Astrocyte of the spinal cord (primary cell): ENCODE results near the gene FAM241A.

Experiments used
- DNase-seq: peaks from one replicate; pipeline ENCODE4 v3.0.0; 2011; ENCODE audit warnings: low read depth, low spot score
- H3K4me3 ChIP-seq: 2 replicates; pipeline ENCODE4 v1.5.1; 2011; ENCODE audit warnings: low read depth, mild to moderate bottlenecking, low read length, moderate library complexity
- in situ Hi-C: cut with HindIII; loops from 2 replicates; pipeline ENCODE4 v1.10.0; 2017; ENCODE audit warnings: low sequenced_read_pairs
- TF ChIP-seq, protein P1 (sequence below): IDR thresholded peaks from 2 replicates; pipeline ENCODE4 v1.5.1; 2012; ENCODE audit warnings: low read depth, mild to moderate bottlenecking, low read length, inconsistent platforms

Gene FAM241A

DNA sequence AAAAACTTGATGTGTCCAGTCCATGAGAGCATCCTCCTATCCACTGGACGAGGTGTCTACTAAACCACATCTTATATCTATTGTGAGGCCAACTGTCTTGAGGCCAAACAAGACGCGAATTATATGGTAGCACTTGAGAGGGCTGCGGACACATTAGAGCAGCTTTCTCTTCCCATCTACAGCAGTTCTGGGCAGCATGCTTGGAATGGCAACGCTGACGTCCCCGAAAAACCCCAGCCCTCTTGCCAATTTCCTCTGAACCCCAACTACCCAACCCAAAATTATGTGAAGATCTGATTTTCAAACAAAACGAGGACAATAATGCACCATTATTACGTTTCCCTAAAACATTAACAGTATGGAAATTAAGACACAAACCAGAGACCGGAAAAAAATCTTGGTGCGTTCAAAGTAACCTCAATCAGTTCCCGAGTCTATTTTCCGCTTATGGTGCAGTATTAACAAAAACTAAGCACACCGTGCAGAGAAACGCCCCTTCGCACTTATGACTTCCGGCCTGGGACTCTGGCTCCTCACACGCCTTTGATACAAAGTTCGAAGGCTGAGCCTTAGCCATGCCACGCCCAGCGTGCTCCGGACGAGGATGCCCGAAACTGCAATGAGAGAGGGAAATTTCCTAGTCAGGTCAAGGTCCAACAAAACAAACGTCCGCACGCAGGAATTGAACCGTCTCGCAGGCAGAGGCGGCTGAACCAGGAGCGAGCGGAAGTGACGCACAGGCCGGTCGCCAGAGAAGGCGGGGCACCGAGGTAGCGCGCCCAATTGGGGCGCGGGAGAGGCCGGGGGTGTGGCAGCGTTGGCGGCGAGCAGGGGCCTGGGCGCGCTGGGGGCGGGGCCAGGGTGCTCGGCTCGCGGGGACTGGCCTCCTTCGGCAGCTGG is 85.9 kb downstream of the FAM241A start:
- in situ Hi-C loops: no loop called here
- TF ChIP-seq, protein P1, sequence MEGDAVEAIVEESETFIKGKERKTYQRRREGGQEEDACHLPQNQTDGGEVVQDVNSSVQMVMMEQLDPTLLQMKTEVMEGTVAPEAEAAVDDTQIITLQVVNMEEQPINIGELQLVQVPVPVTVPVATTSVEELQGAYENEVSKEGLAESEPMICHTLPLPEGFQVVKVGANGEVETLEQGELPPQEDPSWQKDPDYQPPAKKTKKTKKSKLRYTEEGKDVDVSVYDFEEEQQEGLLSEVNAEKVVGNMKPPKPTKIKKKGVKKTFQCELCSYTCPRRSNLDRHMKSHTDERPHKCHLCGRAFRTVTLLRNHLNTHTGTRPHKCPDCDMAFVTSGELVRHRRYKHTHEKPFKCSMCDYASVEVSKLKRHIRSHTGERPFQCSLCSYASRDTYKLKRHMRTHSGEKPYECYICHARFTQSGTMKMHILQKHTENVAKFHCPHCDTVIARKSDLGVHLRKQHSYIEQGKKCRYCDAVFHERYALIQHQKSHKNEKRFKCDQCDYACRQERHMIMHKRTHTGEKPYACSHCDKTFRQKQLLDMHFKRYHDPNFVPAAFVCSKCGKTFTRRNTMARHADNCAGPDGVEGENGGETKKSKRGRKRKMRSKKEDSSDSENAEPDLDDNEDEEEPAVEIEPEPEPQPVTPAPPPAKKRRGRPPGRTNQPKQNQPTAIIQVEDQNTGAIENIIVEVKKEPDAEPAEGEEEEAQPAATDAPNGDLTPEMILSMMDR: no peak
- H3K4me3 ChIP-seq: peak overlapping the region; percentile 93
- peak; percentile 98 for DNase-seq

DNA sequence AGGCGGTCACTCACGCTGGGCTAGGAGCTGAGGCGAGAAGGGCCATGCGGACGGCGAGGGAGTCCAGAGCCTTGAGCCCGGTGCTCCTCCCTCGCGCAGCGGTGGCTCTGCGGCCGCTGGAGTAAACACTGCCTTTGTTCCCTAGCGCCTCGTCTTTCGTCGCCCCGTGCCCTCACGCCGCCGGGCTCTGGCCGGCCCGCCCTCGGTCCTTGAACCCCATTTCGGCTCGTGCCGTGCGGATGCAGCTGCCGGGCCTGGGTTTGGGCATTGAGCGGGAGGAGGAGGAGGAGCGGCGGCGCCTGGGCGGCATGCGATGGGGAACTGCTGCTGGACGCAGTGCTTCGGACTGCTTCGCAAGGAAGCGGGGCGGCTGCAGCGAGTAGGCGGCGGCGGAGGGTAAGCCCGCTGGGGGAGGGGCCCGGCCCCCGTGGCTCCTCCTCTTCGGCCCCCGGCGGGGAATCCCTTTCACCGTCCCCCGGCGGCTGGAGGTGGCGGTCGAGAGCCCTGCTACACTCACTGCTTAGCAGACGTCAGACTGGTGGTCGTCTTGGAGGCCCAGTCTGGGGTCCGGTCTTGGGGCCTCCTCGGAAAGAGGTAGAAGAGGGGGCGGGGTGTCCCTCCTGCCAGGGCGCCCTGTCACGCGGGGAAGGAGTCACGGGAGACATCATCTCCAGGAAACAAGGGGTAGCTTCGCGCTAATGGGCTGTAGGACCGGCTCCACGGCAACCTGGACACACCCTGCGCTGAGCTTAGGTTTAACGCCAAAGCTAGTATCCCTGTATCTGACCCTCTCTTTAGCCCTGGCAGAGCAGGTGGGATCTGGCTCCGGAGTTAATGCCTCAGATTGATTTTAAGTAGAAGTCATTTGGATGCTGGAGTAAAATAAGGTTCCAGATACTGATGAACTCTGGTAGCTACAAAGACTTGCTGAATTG is 86.8 kb downstream of the FAM241A start, which contains the start of gene AP1AR:
Gene AP1AR (plus strand): TSS at position 9 of the 935 bp plus-strand sequence. CDS start 305 bp downstream, at position 314.
- DNase-seq: peak; percentile 79
- H3K4me3 ChIP-seq: peak within 1 kb of the TSS; percentile 93
- TF ChIP-seq, protein P1: peak; percentile 40
- in situ Hi-C loops: no loop called here

DNA sequence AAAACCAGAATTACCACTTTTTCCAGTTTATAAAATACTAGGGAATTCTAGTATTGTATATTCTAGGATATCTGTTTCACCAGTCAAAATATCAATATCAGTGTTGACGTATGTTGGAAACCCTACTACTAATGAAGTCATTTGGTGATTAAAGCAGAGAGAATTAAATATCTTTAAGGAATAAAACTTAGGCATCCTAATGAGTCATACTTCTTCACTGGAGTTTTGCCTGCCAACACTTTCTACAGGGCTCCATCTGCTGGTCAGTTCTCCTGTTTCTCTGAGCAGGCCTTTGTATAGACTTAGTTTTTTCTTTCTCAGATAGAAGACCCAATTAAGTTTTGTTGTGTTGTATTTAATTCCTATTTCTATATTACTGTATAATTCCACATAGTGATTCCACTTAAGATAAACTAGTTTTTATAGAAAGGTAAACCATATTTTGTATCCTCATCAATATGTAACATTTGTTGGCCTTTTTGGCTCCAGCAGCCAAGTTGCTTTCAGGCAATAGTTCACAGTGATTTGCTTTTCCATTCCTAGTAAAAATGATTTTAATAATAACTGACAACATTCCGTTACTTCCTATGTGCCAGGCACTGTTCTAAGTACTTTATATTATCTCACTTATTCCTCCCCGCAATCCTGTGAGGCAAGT is 89.8 kb downstream of the FAM241A start:
- DNase-seq: peak; percentile 85
- TF ChIP-seq, protein P1: peak; percentile 86
- no peak overlapping the region for H3K4me3 ChIP-seq
- in situ Hi-C loops: no loop called here

DNA sequence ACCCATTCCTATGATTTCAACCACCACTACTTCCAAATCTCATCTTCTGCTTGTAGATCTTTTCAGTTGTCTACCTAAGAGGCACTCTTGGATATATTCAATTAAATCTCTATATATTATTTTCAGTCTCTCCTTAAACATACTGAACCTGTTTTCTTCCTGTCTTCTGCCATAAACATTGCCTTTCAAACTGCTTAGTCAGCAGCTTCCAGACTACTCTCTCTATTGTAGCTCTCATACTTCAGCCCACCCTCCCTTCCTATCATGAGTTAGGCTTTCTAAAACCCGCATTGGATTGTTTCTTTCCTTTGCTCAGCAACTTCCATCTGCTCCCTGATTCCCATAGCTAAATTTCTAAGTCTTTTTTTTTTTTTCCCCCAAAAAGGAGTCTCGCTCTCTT is 90.8 kb downstream of the FAM241A start:
- TF ChIP-seq, protein P1: no peak
- in situ Hi-C loops: no loop called here
- no peak overlapping the region for H3K4me3 ChIP-seq
- no peak for DNase-seq

DNA sequence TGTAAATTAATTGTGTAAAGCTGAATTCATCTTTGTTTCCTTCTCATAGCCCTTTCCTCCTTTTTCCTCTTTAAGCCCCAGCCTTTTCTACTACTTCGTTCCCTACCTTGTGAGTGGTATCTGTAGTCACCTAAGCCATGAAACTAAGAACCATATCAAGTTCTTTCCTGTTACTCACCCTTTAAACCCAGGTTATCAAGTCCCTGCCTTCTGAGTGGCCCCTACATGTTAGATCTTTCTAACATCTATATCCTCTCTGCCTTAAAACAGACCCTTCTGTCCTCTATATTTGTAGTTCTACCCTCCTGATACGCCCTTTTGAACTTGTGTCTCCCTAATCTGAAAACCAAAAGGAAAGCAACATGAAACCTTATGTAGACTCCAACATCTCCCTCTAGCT is 93.6 kb downstream of the FAM241A start:
- in situ Hi-C loops: no loop called here
- TF ChIP-seq, protein P1: no peak
- H3K4me3 ChIP-seq: no peak overlapping the region
- no peak for DNase-seq
